PC-3 (cell line): ENCODE data around the gene SAP25. TPM values are rescaled to one million over a fixed set of nuclear protein-coding genes. Genes with fewer than 3 reads are reported as not detected.

ENCODE experiments used
- ATAC-seq: fragments of 200-7000 bp; cut with Tn5 transposase; 2 replicates; pipeline ENCODE4 v1.9.1; 2020; ENCODE audit warnings: mild to moderate bottlenecking, moderate library complexity
- BruUV-seq: library from RNA; stranded (reverse); fragments of 400-500 nt; replicated peaks from 2 replicates; lab custom pipeline; 2021; lab: Mats Ljungman, UMichigan
- CTCF ChIA-PET: fragments of 300-600 bp; sonication (Branson Sonifier 250); formaldehyde crosslinking; loops from one replicate; lab custom pipeline; 2022; ENCODE audit warnings: antibody characterized with exemption; lab: Charles Lee
- POLR2A ChIA-PET: fragments of 300-600 bp; sonication (Branson Sonifier 250); formaldehyde crosslinking; loops from one replicate; lab custom pipeline; 2022; ENCODE audit warnings: antibody characterized with exemption; ENCODE audit not compliant: unreplicated experiment; lab: Charles Lee
- DNase-seq: peaks from one replicate; pipeline ENCODE4 v3.0.0-alpha.2; 2015
- H2AFZ ChIP-seq: fragments of 300-600 bp; sonication (generic); 2 replicates; pipeline ENCODE4 v1.6.0; 2016; ENCODE audit warnings: antibody characterized with exemption, low read length
- H3F3A ChIP-seq: fragments of 300-600 bp; sonication (generic); one replicate; pipeline ENCODE4 v1.6.0; 2017; ENCODE audit warnings: antibody characterized with exemption, low read length, control low read depth, mild to moderate bottlenecking; ENCODE audit not compliant: unreplicated experiment
- H3K27ac ChIP-seq: fragments of 300-600 bp; sonication (generic); 2 replicates; pipeline ENCODE4 v1.5.1; 2016; ENCODE audit warnings: mild to moderate bottlenecking, low read length
- H3K27me3 ChIP-seq: fragments of 300-600 bp; sonication (generic); 2 replicates; pipeline ENCODE4 v1.6.1; 2016; ENCODE audit warnings: low read length, mixed read lengths
- H3K36me3 ChIP-seq: fragments of 300-600 bp; sonication (generic); 2 replicates; pipeline ENCODE4 v1.6.1; 2016; ENCODE audit warnings: low read depth, mixed run types, low read length, mixed read lengths
- H3K4me1 ChIP-seq: fragments of 300-600 bp; sonication (generic); 2 replicates; pipeline ENCODE4 v1.5.1; 2016; ENCODE audit warnings: low read length; ENCODE audit not compliant: insufficient read depth
- H3K4me2 ChIP-seq: fragments of 300-600 bp; sonication (generic); 2 replicates; pipeline ENCODE4 v1.6.0; 2016; ENCODE audit warnings: low read length
- H3K4me3 ChIP-seq: fragments of 300-600 bp; sonication (generic); 2 replicates; pipeline ENCODE4 v1.5.1; 2016; ENCODE audit warnings: mild to moderate bottlenecking, low read length, mixed read lengths
- H3K79me2 ChIP-seq: fragments of 300-600 bp; sonication (generic); 2 replicates; pipeline ENCODE4 v1.6.1; 2017; ENCODE audit warnings: low read length, mixed read lengths
- H3K9ac ChIP-seq: fragments of 300-600 bp; sonication (generic); 2 replicates; pipeline ENCODE4 v1.6.0; 2016; ENCODE audit warnings: mild to moderate bottlenecking, low read length
- H3K9me2 ChIP-seq: fragments of 300-600 bp; sonication (generic); replicated peaks from 2 replicates; pipeline ENCODE4 v1.6.1; 2016; ENCODE audit warnings: mixed run types, low read length, mixed read lengths
- H3K9me3 ChIP-seq: fragments of 300-600 bp; sonication (generic); 2 replicates; pipeline ENCODE4 v1.6.1; 2016; ENCODE audit warnings: low read length, mixed read lengths
- H4K20me1 ChIP-seq: fragments of 300-600 bp; sonication (generic); 2 replicates; pipeline ENCODE4 v1.6.1; 2016; ENCODE audit warnings: low read length, mixed read lengths
- CTCF ChIP-seq: fragments of 300-600 bp; sonication (generic); conservative IDR thresholded peaks from 2 replicates; pipeline ENCODE4 v1.5.1; 2017; ENCODE audit warnings: antibody characterized with exemption, low read depth, mild to moderate bottlenecking, low read length
- EZH2 ChIP-seq: fragments of 300-600 bp; sonication (generic); IDR thresholded peaks from one replicate; pipeline ENCODE4 v1.6.1; 2017; ENCODE audit warnings: antibody characterized with exemption, mild to moderate bottlenecking, low read length; ENCODE audit not compliant: unreplicated experiment
- EZH2phosphoT487 ChIP-seq: fragments of 300-600 bp; sonication (generic); IDR thresholded peaks from 2 replicates; pipeline ENCODE4 v1.6.1; 2018; ENCODE audit warnings: mild to moderate bottlenecking, antibody characterized with exemption, low read length, borderline replicate concordance
- intact Hi-C: fragments of 100-400 bp; cut with micrococcal nuclease; formaldehyde crosslinking; loops from 2 replicates; pipeline ENCODE4 v1.9.0; 2023
- total RNA-seq: library from RNA; depleted of rRNA; stranded (reverse); fragments of >200 nt; gene quantifications from 2 replicates; pipeline ENCODE4 v1.2.3, GENCODE V29; 2014

The SAP25 gene
- total RNA-seq, 1 experiment from 2014 or later = 0.22 TPM

GRCh38 chr7:100578246-100579183, 4.8 kb upstream of the SAP25 start:
- no peak overlapping the region for H3K27ac ChIP-seq
- H3K36me3 ChIP-seq = peaks cover 14% of the 10 kb centered on the region; the same call in 1 of the 2 replicates
- DNase-seq (no peak), ATAC-seq (no peak)
- H3K27me3 ChIP-seq = no peaks in the 10 kb centered on the region
- H3K9ac ChIP-seq = no peak overlapping the region
- no peaks in the 10 kb centered on the region for H4K20me1 ChIP-seq
- no peak overlapping the region for H3K4me2 ChIP-seq
- peaks cover 3% of the 10 kb centered on the region for H3K4me1 ChIP-seq
- H3K79me2 ChIP-seq = peaks cover 5% of the 10 kb centered on the region
- TF ChIP-seq EZH2phosphoT487 = no peak
- TF ChIP-seq EZH2 = no peak
- TF ChIP-seq CTCF = no peak
- H3K9me2 ChIP-seq = no peaks in the 10 kb centered on the region
- intact Hi-C loops = no loop called here
- no TSS peak for BruUV-seq
- ChIA-PET POLR2A (no interaction called here), CTCF (no interaction called here)
- H2AFZ ChIP-seq = no peak overlapping the region
- H3K4me3 ChIP-seq = no peak overlapping the region
- H3K9me3 ChIP-seq = no peaks in the 10 kb centered on the region
- H3F3A ChIP-seq = no peaks in the 10 kb centered on the region

GRCh38 chr7:100577507-100577906, 3.8 kb upstream of the SAP25 start:
- H2AFZ ChIP-seq = no peak overlapping the region
- H3F3A ChIP-seq = no peaks in the 10 kb centered on the region
- no peak overlapping the region for H3K27ac ChIP-seq
- no peaks in the 10 kb centered on the region for H3K9me3 ChIP-seq
- H3K4me2 ChIP-seq = no peak overlapping the region
- no peaks in the 10 kb centered on the region for H3K27me3 ChIP-seq
- no peaks in the 10 kb centered on the region for H3K4me1 ChIP-seq
- no peak overlapping the region for H3K4me3 ChIP-seq
- ChIA-PET POLR2A (no interaction called here), CTCF (no interaction called here)
- H3K36me3 ChIP-seq = peaks cover 14% of the 10 kb centered on the region; the same call in 1 of the 2 replicates
- no peak for TF ChIP-seq EZH2phosphoT487
- no peak for TF ChIP-seq CTCF
- intact Hi-C loops = no loop called here
- no peaks in the 10 kb centered on the region for H4K20me1 ChIP-seq
- no peak overlapping the region for H3K9ac ChIP-seq
- DNase-seq (no peak), ATAC-seq (no peak)
- H3K9me2 ChIP-seq = no peaks in the 10 kb centered on the region
- H3K79me2 ChIP-seq = no peaks in the 10 kb centered on the region
- BruUV-seq = no TSS peak

- POLR2A ChIA-PET = no interaction called here
- Histone ChIP-seq H2AFZ (no peak overlapping the region), H3K27ac (no peak overlapping the region), H3K4me2 (no peak overlapping the region), H3K79me2 (no peaks in the 10 kb centered on the region), H3F3A (no peaks in the 10 kb centered on the region), H3K36me3 (peaks cover 14% of the 10 kb centered on the region; the same call in 1 of the 2 replicates), H3K9me2 (no peaks in the 10 kb centered on the region), H3K9me3 (no peaks in the 10 kb centered on the region), H3K9ac (no peak overlapping the region), H3K27me3 (no peaks in the 10 kb centered on the region), H3K4me3 (no peak overlapping the region), H4K20me1 (no peaks in the 10 kb centered on the region), H3K4me1 (no peaks in the 10 kb centered on the region)
- BruUV-seq = no TSS peak
- ATAC-seq (no peak), DNase-seq (no peak)
- intact Hi-C loops = no loop called here
- no peak for TF ChIP-seq EZH2
- CTCF ChIA-PET = no interaction called here
Observed at GRCh38 chr7:100577103-100577502, 3.4 kb upstream of the SAP25 start.
